Epidermal melanocyte (primary cell): ENCODE data around the gene BCL6.

ENCODE experiments used
- DNase-seq: peaks from one replicate; pipeline ENCODE4 v3.0.0; 2011; ENCODE audit warnings: low spot score; ENCODE audit not compliant: insufficient read length

Gene BCL6

DNA sequence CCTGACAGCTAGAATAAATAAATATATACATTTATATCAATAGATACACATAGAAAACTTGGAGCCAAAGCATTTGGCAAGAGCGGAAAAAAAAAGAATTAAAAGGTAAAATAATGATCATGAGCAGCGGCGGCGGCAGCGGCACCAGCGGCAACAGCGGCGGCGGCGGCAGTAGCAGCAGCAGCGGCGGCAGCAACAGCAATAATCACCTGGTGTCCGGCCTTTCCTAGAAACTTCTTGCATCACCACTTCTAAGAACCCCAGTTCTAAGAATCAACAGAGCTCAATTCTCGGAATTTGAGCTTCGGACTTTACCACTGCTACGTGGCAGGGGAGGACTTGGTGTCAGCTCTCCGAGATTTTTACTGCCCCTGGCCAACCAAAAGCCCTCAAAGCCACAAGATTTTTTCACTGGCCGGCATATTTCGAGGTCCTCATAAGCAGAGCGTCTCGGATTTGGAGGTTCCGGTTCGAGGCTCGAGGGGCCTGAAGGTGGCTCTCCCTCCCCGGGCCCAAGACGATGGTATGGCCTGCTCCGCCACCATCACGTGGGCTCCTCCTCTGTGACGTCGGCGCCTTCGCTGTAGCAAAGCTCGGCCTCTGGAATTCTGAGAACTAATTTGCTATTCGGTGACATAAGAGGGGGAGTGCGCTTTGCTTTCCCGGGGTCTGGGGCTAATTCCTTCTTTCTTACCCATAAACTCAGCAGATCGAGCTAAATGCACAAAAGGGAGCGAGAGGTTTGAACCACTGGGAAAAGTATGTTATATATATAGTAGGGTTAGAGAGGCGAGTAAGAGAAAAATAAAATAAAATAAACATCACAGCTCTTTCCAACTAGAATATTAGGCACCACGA, at the start of gene BCL6:
Gene BCL6 (minus strand): TSS at position 268 of the 858 bp plus-strand sequence. CDS start 11,775 bp downstream, outside the sequence.
- DNase-seq: peak; percentile 83

DNA sequence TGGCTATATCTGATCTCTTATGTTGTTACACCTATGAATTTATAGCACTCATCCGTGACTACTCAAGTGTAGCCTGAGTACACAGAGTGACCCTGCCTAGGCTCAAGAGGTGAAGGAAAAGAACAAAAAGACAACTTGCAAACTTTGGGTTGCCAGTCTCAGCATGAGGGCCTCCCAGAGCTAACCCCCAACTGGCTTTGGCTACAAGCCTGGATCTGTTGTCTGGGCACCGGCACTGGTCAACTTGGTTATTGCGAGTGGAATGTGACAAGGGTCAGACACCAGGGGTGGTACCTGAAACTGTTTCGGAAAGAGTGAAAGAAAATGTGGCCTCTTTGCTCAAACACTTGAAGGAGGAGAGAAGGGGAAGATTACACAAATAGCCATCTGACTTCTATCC, 49.5 kb upstream of the BCL6 start:
- no peak for DNase-seq

DNA sequence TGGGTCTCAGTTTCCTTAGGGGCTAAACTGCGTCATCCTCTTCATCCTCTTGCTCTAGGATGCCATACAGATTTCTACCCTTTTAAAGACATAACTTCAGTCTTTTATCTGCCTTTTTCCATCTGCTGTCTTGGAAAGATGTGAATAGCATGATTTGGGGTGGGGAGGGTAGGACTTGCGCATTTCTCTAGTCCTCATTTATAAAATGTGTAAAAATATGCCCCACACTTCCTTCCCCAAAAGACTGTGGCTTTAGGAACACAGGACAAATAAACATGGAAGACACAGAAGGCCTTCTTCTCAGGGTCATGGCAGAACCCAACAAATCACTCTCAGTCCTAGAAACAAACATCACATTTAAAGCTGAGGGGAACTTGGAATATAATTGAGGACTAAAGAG, 48.4 kb upstream of the BCL6 start:
- DNase-seq: no peak

DNA sequence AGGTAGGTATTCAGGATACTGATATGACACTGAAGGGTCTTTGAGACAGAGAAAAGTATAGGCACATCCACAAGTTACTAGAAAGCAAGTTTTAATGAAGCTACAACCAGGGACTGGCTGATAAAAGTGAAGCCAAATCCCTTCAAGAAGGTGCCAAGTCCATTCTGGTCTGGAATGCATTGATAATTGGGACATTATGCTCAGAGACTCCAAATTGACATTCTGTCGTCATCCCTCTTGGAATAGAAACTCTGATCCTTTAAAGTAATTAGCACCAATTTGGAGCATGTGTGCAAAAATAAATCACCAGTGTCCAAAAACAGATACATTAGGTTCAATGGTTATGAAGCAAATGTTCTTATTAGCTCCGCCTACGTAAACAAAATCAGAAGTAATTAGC, 47.3 kb upstream of the BCL6 start:
- no peak for DNase-seq

DNA sequence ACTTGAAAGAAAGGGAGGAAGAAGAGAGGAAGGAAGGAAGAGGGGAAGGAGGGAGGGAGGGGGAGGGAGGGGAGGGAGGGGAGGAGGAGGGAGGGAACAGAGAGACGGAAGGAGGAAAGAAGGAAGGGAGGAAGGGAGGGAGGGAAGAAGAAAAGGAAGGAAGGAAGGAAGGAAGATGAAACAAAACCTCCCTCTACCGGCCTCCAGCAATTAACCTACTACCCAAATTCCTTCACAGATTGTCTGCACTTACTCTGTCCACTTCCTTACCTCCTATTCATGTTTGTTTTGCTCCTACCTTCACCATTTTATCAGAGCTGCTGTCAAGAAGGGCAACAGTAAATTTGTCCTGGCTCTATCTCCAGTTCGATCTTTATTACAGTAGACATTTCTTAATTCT, 44.6 kb upstream of the BCL6 start:
- DNase-seq: no peak

DNA sequence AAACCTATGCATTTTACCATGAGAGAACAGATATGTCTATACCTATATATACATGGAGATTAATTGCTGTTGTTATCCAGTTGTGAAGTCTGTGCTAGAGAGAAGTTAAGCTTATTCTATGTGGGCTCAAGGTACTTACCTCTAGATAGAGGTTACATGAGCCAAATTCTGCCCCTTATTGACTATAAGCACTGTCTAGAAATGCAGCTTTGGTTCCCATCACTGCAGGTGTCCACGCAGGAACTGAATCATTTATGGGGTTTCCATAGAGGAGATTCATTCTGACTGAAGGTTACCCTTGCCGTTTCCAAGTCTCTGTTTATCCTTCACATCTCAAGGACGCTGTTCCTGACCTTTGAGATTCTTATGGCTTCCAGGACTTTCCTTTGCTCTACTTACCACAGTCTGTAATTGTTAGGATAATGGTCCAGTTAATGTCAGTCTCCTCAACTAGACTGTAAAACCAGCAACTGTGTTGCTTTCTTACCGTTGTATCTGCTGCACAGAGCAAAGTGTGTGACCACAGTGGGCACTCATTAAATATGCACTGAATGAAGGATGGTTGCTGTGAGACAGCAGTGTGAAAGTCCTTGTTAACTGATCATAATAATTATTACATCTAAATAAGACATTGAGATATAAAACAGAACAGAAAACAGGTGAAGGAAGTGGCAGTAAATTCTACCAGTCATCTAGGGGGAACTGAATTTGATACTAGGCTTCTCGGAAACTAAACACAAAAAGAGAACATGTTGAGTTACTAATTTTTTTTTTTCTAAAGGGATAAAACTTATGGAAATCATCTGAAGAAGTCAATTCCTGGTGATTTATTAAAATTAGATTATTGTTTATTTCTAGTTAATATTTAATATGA, 44.0 kb upstream of the BCL6 start:
- DNase-seq: no peak

DNA sequence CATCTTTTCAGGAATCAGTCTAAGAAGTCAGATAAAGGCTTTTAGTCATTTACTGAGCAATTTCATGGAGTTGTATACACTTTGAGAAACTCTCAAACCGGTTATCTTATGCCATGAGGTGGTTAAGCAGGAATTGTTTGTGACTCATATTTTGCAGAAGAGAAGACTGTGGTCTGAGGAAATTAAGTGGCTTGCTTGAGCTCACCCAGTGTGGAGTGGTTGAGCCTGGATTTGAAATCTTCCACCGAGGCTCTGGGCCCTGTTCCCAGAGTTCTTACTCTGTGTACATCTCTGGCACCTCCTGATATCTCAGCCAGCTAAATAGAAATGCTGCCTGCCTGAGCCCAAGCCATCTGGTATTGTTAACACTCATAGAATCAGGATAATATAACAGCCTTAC, 37.8 kb upstream of the BCL6 start:
- no peak for DNase-seq

DNA sequence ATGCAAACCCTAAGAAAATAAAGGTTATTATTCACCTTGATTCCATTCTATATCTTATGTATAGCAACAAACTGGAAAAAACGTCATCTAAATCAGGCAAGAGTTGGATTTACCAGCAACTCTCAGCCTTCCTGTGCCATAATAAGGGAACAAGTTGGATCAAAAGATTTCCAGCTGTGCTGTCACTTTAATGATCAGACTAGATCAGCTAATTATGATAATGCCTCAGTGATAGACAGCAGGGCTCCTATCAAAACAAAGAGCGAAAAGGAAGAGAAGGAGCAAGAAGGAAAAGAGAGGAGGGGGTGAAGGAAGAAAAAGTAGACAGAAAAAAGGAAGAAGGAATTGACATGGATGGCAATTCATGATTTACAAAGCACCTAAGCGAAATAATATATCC, 36.7 kb upstream of the BCL6 start:
- DNase-seq: no peak

DNA sequence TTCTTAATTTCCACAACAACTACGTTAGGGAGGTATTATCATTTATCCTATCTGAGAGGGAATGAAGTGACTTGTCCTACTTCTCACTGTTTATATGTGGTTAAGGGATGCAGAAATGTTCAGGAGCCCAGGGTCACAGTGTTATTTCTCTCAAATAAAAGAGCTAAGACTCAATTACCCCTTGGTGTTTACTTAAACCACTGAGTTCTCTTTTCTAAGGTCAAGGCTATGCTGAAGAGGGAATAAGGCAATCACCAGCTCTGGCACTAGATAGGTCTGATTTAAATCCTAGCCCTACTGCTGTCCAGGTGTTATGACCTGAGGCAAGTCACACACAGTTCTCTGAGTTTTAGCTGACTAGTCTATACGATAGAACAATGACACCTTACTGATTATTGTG, 35.7 kb upstream of the BCL6 start:
- no peak for DNase-seq

DNA sequence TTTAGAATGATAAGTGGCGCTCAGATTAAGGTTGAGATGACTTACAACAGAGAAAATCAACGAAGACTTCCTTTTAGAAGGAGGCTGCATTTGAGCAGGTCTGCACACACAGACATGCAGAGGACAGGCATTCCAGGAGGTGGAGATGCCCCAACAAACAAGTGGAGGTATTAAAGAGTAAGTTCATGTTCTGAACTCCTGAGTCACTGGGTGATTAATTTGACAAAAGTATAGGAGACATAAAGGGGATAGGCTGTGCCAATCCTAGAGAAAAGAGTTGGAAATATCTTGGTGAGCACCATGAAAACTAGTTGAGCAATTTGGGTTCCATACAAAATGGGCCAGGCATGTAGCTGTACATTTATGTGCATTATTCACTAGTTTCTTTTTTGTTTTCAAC, 33.5 kb upstream of the BCL6 start:
- no peak for DNase-seq

DNA sequence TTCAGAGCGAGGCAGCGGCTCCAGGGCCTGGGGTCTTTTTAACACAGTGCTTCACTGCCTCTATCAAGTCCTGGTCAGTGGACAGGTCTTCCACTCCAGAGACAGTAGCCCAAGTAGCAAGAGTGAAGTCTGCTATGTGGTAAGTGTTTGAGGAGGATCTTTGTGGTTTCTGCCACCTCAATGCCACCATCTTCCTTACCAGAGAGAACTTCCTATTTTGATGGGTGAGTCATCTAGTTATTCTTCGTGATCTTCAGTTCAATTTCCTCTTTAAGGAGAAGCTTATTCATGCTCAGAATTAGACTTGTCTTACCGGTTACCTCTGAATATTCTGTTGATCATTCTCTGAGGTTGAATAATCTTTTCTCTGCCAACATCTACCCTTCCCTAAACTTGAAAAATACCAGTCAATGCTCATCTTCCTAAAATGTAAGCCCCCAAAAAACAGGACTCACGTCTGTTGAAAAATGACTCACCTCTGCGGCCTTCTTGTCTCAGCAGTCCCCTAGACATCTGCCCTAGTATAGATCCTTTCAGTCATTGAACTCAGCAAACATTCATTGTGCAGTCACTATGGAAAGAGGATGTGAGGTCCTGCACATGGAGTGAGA, 32.2 kb upstream of the BCL6 start:
- no peak for DNase-seq

DNA sequence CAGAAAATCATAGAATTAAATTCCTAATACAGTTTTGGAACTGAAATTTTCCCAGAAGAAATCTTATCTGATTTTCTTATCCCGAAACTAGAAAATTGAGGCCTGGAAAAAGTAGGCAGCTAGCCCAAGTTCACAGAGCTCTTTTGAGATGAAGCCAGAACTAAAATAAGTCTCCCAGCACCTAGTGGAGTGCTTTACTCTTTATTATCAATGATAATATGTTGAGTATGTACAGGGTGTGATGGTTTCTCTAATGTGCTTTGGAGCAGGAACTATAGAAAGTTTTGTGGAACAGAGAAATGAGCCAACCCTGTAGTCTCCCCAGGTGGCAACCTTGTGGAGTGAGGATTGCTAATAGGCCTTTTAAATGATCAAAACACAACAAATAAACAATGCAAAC, 30.3 kb upstream of the BCL6 start:
- DNase-seq: no peak

DNA sequence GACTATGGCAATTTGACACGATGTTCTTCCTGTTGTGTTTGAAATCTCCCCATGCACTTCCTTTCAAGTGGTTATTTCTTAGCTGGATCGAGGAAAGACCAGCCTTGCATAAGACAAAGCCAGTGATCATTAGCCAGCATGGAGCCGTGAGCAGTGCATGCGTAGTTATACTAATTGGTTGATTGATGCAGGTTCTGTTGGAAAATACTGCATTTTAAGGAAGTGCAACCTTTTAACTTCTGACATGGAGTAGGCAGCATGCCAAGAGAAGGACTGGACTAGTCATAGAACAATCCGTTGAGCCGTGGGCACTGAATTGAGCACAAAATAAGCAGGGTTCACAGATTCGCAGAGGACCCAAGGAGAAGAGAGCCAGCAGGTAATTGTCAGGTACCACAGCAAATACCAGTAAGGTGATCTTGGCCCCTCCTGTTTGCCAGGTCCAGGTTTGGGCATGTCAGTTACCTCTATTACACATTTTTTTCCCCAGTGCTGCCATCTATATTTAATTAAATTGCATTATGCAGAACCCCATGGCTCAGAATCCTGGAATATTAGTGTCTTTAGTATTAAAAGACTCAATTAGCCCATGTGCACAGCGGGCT, 29.0 kb upstream of the BCL6 start:
- no peak for DNase-seq

DNA sequence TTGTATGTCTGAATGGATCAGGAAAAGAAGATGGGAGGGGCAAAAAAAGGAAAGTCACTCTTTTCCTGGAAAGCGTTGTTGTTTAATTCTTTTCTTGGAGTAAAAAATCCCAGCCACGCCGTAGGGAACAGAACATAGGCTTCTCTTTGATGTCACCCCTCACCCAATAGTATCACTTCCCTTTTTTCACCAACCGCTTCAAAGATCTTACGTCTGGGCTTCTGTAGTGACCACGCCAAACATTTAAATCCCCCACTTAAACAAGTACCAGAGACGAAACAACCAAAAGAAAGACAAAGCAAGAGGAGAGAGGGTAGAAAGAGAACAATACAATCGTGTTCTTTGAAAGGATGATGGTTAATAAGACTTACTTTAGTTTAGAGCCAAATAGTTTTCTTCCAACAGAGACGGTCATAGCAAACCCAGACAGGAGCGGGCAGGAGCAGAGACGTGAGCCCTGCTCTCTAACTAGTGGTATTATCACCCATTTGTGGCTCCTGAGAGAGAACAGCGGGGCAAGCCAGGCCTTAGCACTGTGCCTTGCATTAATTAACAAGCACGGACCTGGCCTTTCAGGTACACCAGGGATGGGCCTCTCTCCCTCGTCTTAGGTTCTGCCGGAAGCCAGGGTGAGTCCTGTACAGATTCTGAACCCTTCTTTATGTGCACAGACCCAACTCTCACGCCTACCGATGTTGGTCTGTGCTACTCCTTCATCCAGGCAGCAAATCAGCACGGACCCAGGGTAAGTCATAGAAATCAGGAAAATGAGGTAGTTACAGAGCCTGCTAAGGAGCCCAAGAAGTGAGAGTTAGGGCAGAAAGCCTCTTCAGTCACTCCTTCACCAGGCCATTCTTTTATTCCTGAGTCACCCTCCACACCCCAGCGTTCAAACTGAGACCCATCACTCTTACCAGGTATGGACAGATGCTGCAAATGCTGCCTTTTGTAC, 28.2 kb upstream of the BCL6 start:
- no peak for DNase-seq

DNA sequence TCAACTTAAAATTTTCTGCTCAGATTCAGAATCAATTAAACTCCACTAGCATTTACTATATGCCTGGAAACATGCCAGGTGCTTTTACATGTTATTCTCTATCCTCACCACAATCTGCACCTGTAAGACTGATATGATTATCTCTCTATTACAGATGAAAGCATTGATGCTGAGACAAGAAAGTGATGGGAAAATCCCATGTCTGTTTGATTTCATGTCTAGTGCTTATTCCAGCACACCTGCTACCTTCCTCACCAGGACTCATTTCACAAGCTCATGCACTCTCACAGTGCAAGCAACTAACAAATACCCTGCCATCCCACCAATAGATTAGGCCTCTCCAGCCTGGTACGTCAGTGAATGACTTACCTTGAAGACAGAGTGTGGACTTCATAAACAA, 25.0 kb upstream of the BCL6 start:
- DNase-seq: no peak

DNA sequence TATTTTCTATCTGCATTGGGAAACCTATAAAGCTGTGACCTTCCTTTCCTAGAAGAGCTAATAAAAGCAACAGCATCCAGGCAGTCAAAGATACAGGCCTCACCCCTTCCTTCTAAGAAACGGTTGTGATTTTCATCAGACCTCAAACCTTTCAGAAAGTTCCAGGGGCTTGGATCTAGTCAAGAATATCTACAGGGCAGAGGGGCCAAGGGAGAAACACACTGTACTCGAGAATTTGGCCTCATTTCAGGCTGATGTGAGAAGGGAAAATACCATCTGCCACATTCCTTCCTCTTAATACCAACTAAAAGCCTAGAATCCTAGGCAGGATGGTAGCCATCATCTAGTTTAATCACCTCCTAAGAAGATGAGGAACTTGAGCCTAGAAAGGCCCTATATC, 24.5 kb upstream of the BCL6 start:
- no peak for DNase-seq

DNA sequence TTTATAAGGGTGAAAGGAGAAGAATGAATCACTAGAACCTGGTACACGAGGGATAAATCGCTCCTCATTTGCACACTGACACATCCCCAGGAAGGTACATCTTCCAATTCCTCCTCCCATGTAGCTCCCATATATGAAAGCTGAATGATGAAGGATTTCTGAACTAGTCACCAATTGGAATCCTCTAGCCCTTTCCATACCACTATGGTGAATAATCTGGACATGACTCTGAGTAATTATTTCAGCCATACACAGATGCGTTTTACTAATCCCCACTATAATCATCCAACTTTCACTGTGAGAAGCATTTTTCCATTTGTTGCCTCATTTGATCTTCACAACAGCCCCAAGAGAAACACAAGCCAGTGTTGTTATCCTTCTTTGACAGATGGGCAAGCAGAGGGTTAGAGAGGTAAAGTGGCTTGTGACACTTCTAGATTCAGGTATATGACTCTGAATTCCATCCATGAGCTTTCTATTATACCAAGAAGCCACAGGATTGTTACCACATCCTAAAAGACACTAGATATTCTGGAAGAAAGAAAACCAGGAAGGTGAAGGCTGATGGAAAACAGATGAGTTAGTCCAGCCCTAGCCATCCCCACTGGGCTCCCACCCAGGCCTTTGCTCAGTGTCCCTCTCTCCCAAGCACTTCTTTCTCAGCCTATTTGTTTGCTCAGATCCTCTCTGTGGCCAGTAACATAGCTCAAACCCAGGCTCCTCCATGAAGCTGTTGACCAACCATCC, 22.2 kb upstream of the BCL6 start:
- no peak for DNase-seq

DNA sequence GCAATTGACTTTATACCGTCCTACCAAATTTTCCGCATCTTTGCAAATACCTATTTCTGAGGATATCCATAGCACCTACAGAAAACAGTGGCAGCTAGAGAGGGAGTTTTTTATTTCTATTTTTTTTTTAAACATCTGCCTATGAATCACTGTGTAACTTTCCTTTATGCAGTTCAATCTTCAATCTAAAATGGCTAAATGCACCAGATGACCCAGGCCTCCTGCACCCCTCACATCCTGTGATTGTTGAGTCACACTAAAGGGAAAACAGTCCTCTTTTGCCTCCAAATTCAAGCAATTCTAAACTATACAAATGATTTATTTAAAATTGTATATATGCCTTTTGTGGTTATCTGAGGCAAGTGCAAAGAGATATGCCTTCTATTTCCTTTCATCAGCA, 20.1 kb upstream of the BCL6 start:
- no peak for DNase-seq

DNA sequence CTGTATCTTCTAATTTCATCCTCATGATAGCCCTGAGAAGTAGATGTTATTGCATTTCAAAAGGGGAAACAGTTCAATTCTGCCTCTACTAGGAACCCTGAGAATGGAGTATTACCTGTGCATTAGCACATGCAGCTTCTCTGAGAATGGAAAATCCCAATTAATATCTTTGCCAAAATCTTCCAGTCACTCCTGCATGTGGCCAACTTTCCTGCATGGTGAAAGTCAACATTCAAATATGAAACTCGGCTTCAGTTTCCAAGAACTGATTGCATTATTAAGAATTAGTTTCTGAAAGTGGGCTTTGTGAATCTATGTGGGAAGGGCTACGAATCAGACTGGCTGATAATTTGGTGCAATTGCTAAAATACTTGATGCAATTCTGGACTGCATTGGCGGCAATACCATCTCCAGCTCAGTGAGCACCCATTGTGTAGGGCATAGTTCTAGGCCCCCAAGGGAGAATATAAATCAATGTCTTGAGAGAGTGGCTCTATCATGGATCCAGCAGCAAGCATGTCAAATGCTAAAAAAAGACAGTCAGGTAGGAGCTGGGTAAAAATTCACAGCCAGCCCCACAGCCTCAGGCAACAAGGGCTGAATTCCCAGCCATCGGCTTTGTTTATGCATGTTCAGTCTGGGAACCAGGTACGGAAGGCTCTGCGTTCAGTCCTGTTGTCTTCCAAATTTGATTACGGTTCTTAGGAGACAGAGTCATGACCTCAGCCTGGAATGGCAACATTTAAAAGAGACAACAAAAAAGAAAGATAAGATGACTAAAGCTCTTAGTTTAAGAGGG, 18.8 kb upstream of the BCL6 start:
- DNase-seq: no peak
